Astrocyte (in vitro differentiated cells and primary cell): ENCODE data around the gene LRRC23. TPM values are rescaled to one million over a fixed set of nuclear protein-coding genes. Genes with fewer than 3 reads are reported as not detected.
"Not testable (repeated sequence)": the region's sequence is repeated elsewhere in the genome, so short reads cannot be mapped to it uniquely, and the experiment has no call there.

Experiments used
- DNase-seq: peaks from one replicate; pipeline ENCODE4 v3.0.0-alpha.2; 2010; ENCODE audit warnings: low read depth
- FAIRE-seq: peaks from 2 replicates; lab custom pipeline; 2011; peaks lifted over from hg19 to GRCh38; lab: Jason Lieb, UNC
- H2AFZ ChIP-seq: 2 replicates; pipeline ENCODE4 v1.6.0; 2012; ENCODE audit warnings: low read depth, low read length, inconsistent platforms
- H3K27ac ChIP-seq: 2 replicates; pipeline ENCODE4 v1.5.1; 2011; ENCODE audit warnings: low read depth, low read length, inconsistent platforms
- H3K27me3 ChIP-seq: 2 replicates; pipeline ENCODE4 v1.6.0; 2011; ENCODE audit warnings: low read length, inconsistent platforms; ENCODE audit not compliant: insufficient read depth
- H3K36me3 ChIP-seq: 2 replicates; pipeline ENCODE4 v1.5.1; 2011; ENCODE audit warnings: low read length, inconsistent platforms; ENCODE audit not compliant: insufficient read depth
- H3K4me1 ChIP-seq: 2 replicates; pipeline ENCODE4 v1.5.1; 2011; ENCODE audit warnings: low read length, inconsistent platforms; ENCODE audit not compliant: insufficient read depth
- H3K4me2 ChIP-seq: 2 replicates; pipeline ENCODE4 v1.6.0; 2012; ENCODE audit warnings: low read length, inconsistent platforms
- H3K4me3 ChIP-seq: 2 replicates; pipeline ENCODE4 v1.5.1; 2011; ENCODE audit warnings: low read depth, mild to moderate bottlenecking, low read length, inconsistent platforms; ENCODE audit not compliant: insufficient read depth
- H3K79me2 ChIP-seq: 2 replicates; pipeline ENCODE4 v1.6.0; 2012; ENCODE audit warnings: mild to moderate bottlenecking, low read length, inconsistent platforms; ENCODE audit not compliant: insufficient read depth
- H3K9ac ChIP-seq: 2 replicates; pipeline ENCODE4 v1.6.0; 2012; ENCODE audit warnings: mild to moderate bottlenecking, low read length, inconsistent platforms
- H3K9me3 ChIP-seq: 2 replicates; pipeline ENCODE4 v1.5.1; 2012; ENCODE audit warnings: low read depth, mild to moderate bottlenecking, low read length, inconsistent platforms; ENCODE audit not compliant: insufficient read depth
- H4K20me1 ChIP-seq: 2 replicates; pipeline ENCODE4 v1.6.0; 2012; ENCODE audit warnings: low read length, inconsistent platforms; ENCODE audit not compliant: insufficient read depth
- H3K27ac Mint-ChIP-seq: one replicate; pipeline ENCODE4 v1.8.0; 2021; ENCODE audit warnings: mild to moderate bottlenecking, mixed read lengths; ENCODE audit not compliant: unreplicated experiment
- H3K27me3 Mint-ChIP-seq: one replicate; pipeline ENCODE4 v1.8.0; 2021; ENCODE audit warnings: low read depth, mixed read lengths; ENCODE audit not compliant: unreplicated experiment
- H3K36me3 Mint-ChIP-seq: one replicate; pipeline ENCODE4 v1.8.0; 2021; ENCODE audit warnings: low read depth, mixed read lengths; ENCODE audit not compliant: unreplicated experiment
- H3K4me1 Mint-ChIP-seq: one replicate; pipeline ENCODE4 v1.8.0; 2021; ENCODE audit warnings: low read depth, mixed read lengths; ENCODE audit not compliant: unreplicated experiment
- H3K4me3 Mint-ChIP-seq: one replicate; pipeline ENCODE4 v1.8.0; 2021; ENCODE audit warnings: mild to moderate bottlenecking, moderate library complexity, mixed read lengths; ENCODE audit not compliant: unreplicated experiment
- H3K9me3 Mint-ChIP-seq: one replicate; pipeline ENCODE4 v1.8.0; 2021; ENCODE audit warnings: mild to moderate bottlenecking, mixed read lengths; ENCODE audit not compliant: unreplicated experiment
- EZH2 ChIP-seq: IDR thresholded peaks from 2 replicates; pipeline ENCODE4 v1.6.1; 2012; ENCODE audit warnings: mild to moderate bottlenecking, low read length, inconsistent platforms; ENCODE audit not compliant: insufficient read depth
- total RNA-seq: library from RNA; stranded (reverse); gene quantifications from 2 replicates; pipeline ENCODE4 v1.2.1, GENCODE V29; 2021
- TF ChIP-seq, protein P1 (sequence below): IDR thresholded peaks from 2 replicates; pipeline ENCODE4 v1.5.1; 2011; ENCODE audit warnings: low read depth, mild to moderate bottlenecking, inconsistent platforms, low read length, moderate library complexity; ENCODE audit not compliant: insufficient read depth

LRRC23 gene
- total RNA-seq, 1 donor from 2014 or later = 5.2 TPM

DNA sequence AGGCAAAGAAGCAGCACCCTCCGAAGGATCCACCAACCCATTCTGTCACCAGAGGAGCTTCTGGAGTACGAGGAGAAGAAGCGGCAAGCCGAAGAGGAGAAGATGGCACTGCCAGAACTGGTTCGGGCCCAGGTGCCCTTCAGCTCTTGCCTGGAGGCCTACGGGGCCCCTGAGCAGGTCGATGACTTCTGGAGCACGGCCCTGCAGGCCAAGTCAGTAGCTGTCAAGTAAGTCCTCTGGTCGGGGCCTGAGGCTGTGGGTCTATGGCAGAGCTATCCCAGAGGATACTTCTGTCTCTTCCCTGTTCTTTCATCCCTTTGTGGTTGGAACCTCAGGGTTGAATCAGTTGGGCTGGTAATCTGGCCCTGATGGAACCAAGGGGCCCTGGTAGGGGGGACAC, 43.2 kb upstream of the LRRC23 start:
- Mint-ChIP-seq H3K4me3 (no peak overlapping the region), H3K36me3 (peaks cover 35% of the 10 kb centered on the region), H3K4me1 (no peaks in the 10 kb centered on the region), H3K27ac (no peak overlapping the region), H3K27me3 (no peaks in the 10 kb centered on the region), H3K9me3 (no peaks in the 10 kb centered on the region)
- no peak for DNase-seq
- Histone ChIP-seq H3K27ac (no peak overlapping the region), H3K9ac (no peak overlapping the region), H2AFZ (no peak overlapping the region), H3K4me1 (peaks cover under 1% of the 10 kb centered on the region), H3K27me3 (no peaks in the 10 kb centered on the region), H3K36me3 (peaks cover 45% of the 10 kb centered on the region), H4K20me1 (no peaks in the 10 kb centered on the region), H3K4me2 (no peak overlapping the region), H3K4me3 (no peak overlapping the region), H3K79me2 (no peaks in the 10 kb centered on the region), H3K9me3 (no peaks in the 10 kb centered on the region)
- FAIRE-seq = no peak
- TF ChIP-seq, protein P1, sequence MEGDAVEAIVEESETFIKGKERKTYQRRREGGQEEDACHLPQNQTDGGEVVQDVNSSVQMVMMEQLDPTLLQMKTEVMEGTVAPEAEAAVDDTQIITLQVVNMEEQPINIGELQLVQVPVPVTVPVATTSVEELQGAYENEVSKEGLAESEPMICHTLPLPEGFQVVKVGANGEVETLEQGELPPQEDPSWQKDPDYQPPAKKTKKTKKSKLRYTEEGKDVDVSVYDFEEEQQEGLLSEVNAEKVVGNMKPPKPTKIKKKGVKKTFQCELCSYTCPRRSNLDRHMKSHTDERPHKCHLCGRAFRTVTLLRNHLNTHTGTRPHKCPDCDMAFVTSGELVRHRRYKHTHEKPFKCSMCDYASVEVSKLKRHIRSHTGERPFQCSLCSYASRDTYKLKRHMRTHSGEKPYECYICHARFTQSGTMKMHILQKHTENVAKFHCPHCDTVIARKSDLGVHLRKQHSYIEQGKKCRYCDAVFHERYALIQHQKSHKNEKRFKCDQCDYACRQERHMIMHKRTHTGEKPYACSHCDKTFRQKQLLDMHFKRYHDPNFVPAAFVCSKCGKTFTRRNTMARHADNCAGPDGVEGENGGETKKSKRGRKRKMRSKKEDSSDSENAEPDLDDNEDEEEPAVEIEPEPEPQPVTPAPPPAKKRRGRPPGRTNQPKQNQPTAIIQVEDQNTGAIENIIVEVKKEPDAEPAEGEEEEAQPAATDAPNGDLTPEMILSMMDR = no peak
- no peak for TF ChIP-seq EZH2

DNA sequence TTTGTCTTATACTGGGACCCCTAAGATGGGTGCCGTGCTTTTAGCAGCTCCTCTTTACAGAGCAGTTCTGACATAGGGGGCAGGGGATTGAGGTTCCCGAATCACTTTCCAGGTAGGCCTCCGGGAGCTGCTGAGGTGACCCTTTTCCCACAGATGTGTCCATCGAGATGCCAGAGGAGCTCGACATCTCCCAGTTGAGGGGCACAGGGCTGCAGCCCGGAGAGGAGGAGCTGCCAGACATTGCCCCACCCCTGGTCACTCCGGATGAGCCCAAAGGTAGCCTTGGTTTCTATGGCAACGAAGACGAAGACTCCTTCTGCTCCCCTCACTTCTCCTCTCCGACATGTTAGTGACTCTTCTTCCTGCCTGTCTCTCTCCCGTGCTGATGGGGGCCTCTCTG, 41.6 kb upstream of the LRRC23 start:
- no peaks in the 10 kb centered on the region for H3K9me3 ChIP-seq
- Mint-ChIP-seq H3K27me3 (no peaks in the 10 kb centered on the region), H3K4me1 (no peaks in the 10 kb centered on the region), H3K9me3 (no peaks in the 10 kb centered on the region), H3K27ac (peak overlapping the region; percentile 34), H3K4me3 (no peak overlapping the region), H3K36me3 (peaks cover 31% of the 10 kb centered on the region)
- H3K27me3 ChIP-seq = no peaks in the 10 kb centered on the region
- H3K79me2 ChIP-seq = peaks cover 7% of the 10 kb centered on the region
- H3K27ac ChIP-seq = no peak overlapping the region
- peaks cover 7% of the 10 kb centered on the region for H3K4me1 ChIP-seq
- H3K36me3 ChIP-seq = peaks cover 35% of the 10 kb centered on the region
- no peak overlapping the region for H3K9ac ChIP-seq
- DNase-seq (no peak), FAIRE-seq (no peak)
- no peak overlapping the region for H3K4me2 ChIP-seq
- no peak overlapping the region for H2AFZ ChIP-seq
- TF ChIP-seq, protein P1 = no peak
- no peak for TF ChIP-seq EZH2
- H4K20me1 ChIP-seq = peaks cover 6% of the 10 kb centered on the region
- H3K4me3 ChIP-seq = no peak overlapping the region

DNA sequence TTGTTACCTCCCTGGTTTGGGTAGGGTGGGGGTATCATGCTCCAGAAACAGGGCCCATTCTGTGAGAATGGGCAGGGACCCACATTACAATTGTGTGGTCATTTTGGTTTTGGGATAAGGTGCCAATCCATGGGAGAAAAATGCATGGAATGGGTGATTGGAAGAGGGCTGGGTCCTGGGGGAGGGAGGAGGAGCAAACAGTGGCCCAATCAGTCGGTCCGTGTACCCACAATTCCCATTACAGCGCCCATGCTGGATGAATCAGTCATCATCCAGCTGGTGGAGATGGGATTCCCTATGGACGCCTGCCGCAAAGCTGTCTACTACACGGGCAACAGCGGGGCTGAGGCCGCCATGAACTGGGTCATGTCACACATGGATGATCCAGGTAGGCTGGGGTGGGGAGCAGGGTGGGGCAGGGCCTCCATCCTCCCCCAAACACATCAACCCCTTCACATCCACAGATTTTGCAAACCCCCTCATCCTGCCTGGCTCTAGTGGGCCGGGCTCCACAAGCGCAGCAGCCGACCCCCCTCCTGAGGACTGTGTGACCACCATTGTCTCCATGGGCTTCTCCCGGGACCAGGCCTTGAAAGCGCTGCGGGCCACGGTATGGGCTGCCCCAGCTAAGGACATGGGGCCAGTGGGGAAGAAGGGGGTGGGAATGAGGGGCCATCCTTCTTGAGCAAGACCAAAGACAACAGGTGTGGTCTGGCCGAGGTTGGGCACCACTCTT, 40.9 kb upstream of the LRRC23 start:
- H3K9me3 Mint-ChIP-seq = no peaks in the 10 kb centered on the region
- H3K36me3 Mint-ChIP-seq = peaks cover 29% of the 10 kb centered on the region
- H3K9ac ChIP-seq = no peak overlapping the region
- H4K20me1 ChIP-seq = peaks cover 13% of the 10 kb centered on the region
- H3K4me3 Mint-ChIP-seq = no peak overlapping the region
- H3K4me1 Mint-ChIP-seq = peaks cover under 1% of the 10 kb centered on the region
- peaks cover 14% of the 10 kb centered on the region for H3K4me1 ChIP-seq
- FAIRE-seq (no peak), DNase-seq (no peak)
- H3K27me3 ChIP-seq = no peaks in the 10 kb centered on the region
- H3K27ac ChIP-seq = no peak overlapping the region
- H3K27me3 Mint-ChIP-seq = no peaks in the 10 kb centered on the region
- H3K9me3 ChIP-seq = no peaks in the 10 kb centered on the region
- peaks cover 28% of the 10 kb centered on the region for H3K36me3 ChIP-seq
- no peak overlapping the region for H2AFZ ChIP-seq
- peak overlapping the region; percentile 34 for H3K27ac Mint-ChIP-seq
- peaks cover 14% of the 10 kb centered on the region for H3K79me2 ChIP-seq
- no peak for TF ChIP-seq EZH2
- TF ChIP-seq, protein P1 = no peak
- H3K4me3 ChIP-seq = no peak overlapping the region
- no peak overlapping the region for H3K4me2 ChIP-seq

DNA sequence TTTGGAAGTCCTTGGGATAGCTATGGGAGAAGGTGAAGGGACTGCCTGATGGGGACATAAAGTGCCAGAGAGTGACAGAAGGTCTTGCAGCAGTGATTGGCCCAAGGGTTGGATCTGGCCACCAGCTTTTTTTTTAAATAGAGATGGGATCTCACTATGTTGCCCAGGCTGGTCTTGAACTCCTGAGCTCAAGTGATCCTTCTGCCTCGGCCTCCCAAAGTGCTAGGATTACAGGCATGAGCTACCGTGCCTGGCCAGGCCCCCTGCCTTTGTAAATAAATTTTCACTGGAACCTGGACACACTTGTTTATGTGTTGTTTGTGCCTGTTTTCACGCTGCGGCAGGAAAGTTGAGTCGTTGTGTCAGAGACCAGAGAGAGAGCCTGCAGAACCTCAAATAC, 39.3 kb upstream of the LRRC23 start:
- peak overlapping the region; percentile 29 for H3K4me3 Mint-ChIP-seq
- not testable (repeated sequence) for H3K4me2 ChIP-seq, H2AFZ ChIP-seq

More for the DNA sequence above, 39.3 kb upstream of the LRRC23 start:
- not testable (repeated sequence) for H3K27ac Mint-ChIP-seq, DNase-seq, H3K27me3 ChIP-seq, H3K9me3 ChIP-seq, H3K27ac ChIP-seq, H3K27me3 Mint-ChIP-seq, FAIRE-seq, H3K4me3 ChIP-seq, H3K9ac ChIP-seq, H3K9me3 Mint-ChIP-seq
- H3K79me2 ChIP-seq = peaks cover 30% of the 10 kb centered on the region
- H3K36me3 ChIP-seq = peaks cover 29% of the 10 kb centered on the region
- H3K4me1 ChIP-seq = peaks cover 26% of the 10 kb centered on the region
- peaks cover 29% of the 10 kb centered on the region for H4K20me1 ChIP-seq
- Mint-ChIP-seq H3K4me1 (peaks cover 12% of the 10 kb centered on the region), H3K36me3 (peaks cover 36% of the 10 kb centered on the region)
